ENCODE measurements around the gene PSEN1. TPM values are rescaled to one million over a fixed set of nuclear protein-coding genes. Genes with fewer than 3 reads are reported as not detected.

Gene PSEN1
- polyA plus RNA-seq, 1 of the 3 experiments (the other 2 are of a cell fraction), result 9.0 TPM

GRCh38 chr14:73211251-73212040 is 75.1 kb downstream of the PSEN1 start (continued):
- TF ChIP-seq RCOR1 (IDR thresholded peaks at IDR 0.05; ENCODE audit: low read length) (no peak), MEF2A (IDR thresholded peaks at IDR 0.05; ENCODE audit: borderline replicate concordance, low read depth) (no peak), USF1 (IDR thresholded peaks at IDR 0.05; ENCODE audit: borderline replicate concordance, low read depth) (no peak)

- Histone ChIP-seq H3K79me2 (ENCODE audit: insufficient read depth) (no peaks in the 10 kb centered on the region), H3K9me3 (no peaks in the 10 kb centered on the region), H2AFZ (ENCODE audit: low read depth) (no peak overlapping the region), H3K4me3 (ENCODE audit: low read depth in 2 of 2, low read length in 1 of 2) (no peak overlapping the region), H4K20me1 (ENCODE audit: insufficient read depth) (no peaks in the 10 kb centered on the region), H3K4me2 (no peak overlapping the region), H3K27ac (ENCODE audit: low read depth in 2 of 2, low read length in 1 of 2) (no peak overlapping the region), H3K9me2 (no peaks in the 10 kb centered on the region), H3K36me3 (replicated peaks in 1 of 2; ENCODE audit: control insufficient read depth in 1 of 2, insufficient read depth in 2 of 2, low read length in 1 of 2) (peaks cover 63 to 68% of the 10 kb centered on the region in 2 experiments), H3K4me1 (ENCODE audit: control insufficient read depth in 1 of 2, insufficient read depth in 2 of 2, low read depth in 1 of 2, low read length in 1 of 2) (no peaks in the 10 kb centered on the region), H3K9ac (no peak overlapping the region), H3F3A (replicated peaks; ENCODE audit: insufficient read depth) (peaks cover 4% of the 10 kb centered on the region), H3K27me3 (ENCODE audit: insufficient read depth) (no peaks in the 10 kb centered on the region)
- 82% methylated on average over 2 of the region's 2 CpGs for WGBS (ENCODE audit: low lambda C conversion rate)
- ChIA-PET CTCF (interaction anchor here (0.6 to 1.5 kb wide), 2 partner anchors 59 to 417 kb away, joined by 3 to 8 read pairs; no protein-coding TSS in a partner anchor), POLR2A (no interaction called here)
- DNase-seq, result no peak
- TF ChIP-seq IRF3 (IDR thresholded peaks at IDR 0.05; ENCODE audit: low read depth, low read length) (no peak), YY1 (IDR thresholded peaks at IDR 0.05; ENCODE audit: low read depth) (no peak), FOXM1 (IDR thresholded peaks at IDR 0.05; ENCODE audit: low read depth) (no peak), RCOR1 (IDR thresholded peaks at IDR 0.05; ENCODE audit: low read length) (no peak), RFX5 (IDR thresholded peaks at IDR 0.05; ENCODE audit: low read length) (no peak), POLR2AphosphoS5 (IDR thresholded peaks at IDR 0.05; ENCODE audit: low read depth, low read length) (no peak)
Measured at GRCh38 chr14:73216030-73216429, 79.7 kb downstream of the PSEN1 start.

- Histone ChIP-seq H2AFZ (ENCODE audit: low read depth) (no peak overlapping the region), H3K27ac (ENCODE audit: low read depth in 2 of 2, low read length in 1 of 2) (no peak overlapping the region), H3F3A (replicated peaks; ENCODE audit: insufficient read depth) (peaks cover 4% of the 10 kb centered on the region), H3K79me2 (ENCODE audit: insufficient read depth) (no peaks in the 10 kb centered on the region), H3K4me3 (ENCODE audit: low read depth in 2 of 2, low read length in 1 of 2) (no peak overlapping the region), H3K4me2 (no peak overlapping the region), H4K20me1 (ENCODE audit: insufficient read depth) (no peaks in the 10 kb centered on the region), H3K9me2 (no peaks in the 10 kb centered on the region), H3K36me3 (replicated peaks in 1 of 2; ENCODE audit: control insufficient read depth in 1 of 2, insufficient read depth in 2 of 2, low read length in 1 of 2) (peaks cover 58 to 62% of the 10 kb centered on the region in 2 experiments), H3K9ac (no peak overlapping the region), H3K4me1 (ENCODE audit: control insufficient read depth in 1 of 2, insufficient read depth in 2 of 2, low read depth in 1 of 2, low read length in 1 of 2) (no peaks in the 10 kb centered on the region; a peak in 1 of 4 replicates), H3K9me3 (no peaks in the 10 kb centered on the region), H3K27me3 (ENCODE audit: insufficient read depth) (no peaks in the 10 kb centered on the region)
- CTCF ChIA-PET, result interaction anchor here (1.2 kb wide), 1 partner anchor 14 kb away, joined by 3 read pairs; no protein-coding TSS in a partner anchor
- WGBS (ENCODE audit: low lambda C conversion rate), result 100% methylated on average over 1 of the region's 1 CpG
- POLR2A ChIA-PET, result no interaction called here
- no peak for DNase-seq
- TF ChIP-seq TAF1 (IDR thresholded peaks at IDR 0.05; ENCODE audit: borderline replicate concordance, low read depth, low read length), result no peak
- no peak for TF ChIP-seq PBX3 (IDR thresholded peaks at IDR 0.05)
- no peak for TF ChIP-seq CTCF (IDR thresholded peaks at IDR 0.05)
- no peak for TF ChIP-seq YY1 (IDR thresholded peaks at IDR 0.05; ENCODE audit: low read depth)
- TF ChIP-seq REST (IDR thresholded peaks at IDR 0.05; ENCODE audit: low read depth, low read length), result no peak
Measured at GRCh38 chr14:73217411-73217810, 81.1 kb downstream of the PSEN1 start.
